ENCODE measurements around the gene EIF3B.
"Not testable (repeated sequence)": the region's sequence is repeated elsewhere in the genome, so short reads cannot be mapped to it uniquely, and the experiment has no call there.

Gene EIF3B

DNA sequence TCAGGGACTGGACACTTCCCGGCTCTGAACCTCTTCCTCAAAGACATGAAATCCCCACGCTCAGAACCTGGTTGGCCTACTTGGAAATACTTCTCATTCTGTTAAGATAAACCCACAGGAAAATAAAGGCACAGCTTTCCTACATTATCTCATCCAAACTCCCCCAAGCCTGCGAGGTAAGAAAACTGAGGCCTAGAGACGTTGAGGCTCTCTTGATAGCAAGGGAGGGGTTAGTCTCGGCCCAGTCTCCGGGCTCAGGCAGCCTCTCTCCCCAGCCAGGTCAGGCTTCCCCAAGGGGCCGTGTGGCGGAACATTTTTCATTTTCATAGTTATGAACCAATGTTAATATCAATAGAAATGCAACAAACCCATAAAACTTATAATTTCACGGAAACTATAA, 4.6 kb upstream of the EIF3B start:
- no peak for FAIRE-seq

DNA sequence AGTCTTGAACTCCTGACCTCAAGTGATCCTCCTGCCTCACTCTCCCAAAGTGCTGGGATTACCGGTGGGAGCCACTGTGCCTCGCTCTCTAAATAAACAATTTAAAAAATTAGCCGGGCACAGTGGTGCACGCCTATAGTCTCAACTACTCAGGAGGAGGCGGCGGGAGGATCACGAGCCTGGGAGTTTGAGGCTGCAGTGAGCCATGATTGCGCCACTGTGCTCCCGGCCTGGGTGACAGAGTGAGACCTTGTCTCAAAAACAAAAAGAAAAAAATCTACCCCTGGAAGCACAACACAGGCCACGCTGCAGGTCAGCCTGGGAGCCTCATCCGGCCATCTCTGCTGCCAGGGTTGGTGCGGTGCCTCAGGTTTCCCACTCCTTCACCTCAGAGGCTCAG, 3.8 kb upstream of the EIF3B start:
- no peak for FAIRE-seq

DNA sequence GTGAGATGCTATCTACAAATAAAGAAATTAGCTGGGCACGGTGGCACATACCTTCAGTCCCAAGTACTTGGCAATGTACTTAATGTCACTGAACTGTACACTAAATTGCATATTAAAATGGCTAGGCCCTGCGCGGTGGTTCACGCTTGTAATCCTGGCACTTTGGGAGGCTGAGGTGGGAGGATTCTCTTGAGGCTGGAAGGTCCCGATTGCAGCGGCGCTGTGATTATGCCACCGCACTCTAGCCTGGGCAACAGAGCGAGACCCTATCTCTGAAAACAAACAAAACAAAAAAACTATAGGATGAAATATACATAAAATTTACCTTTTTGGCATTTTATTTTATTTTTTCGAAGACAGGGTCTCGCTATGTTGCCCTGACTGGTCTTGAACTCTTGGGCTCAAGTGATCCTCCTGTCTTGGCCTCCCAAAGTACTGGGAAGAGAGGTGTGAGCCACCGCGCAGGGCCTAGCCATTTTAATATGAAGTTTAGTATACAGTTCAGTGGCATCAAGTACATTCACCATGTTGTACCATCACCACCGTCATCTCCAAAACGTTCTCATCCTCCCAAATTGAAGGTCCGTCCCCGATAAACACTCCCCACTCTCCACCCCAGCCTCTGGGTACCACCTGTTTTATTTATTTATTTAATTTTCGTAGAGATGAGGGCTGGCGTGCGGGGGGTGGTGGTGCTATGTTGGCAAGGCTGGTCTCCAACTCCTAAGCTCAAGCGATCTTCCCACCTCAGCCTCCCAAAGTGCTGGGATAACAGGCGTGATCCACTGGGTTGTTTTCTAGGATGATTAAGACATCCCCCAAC, 1.3 kb upstream of the EIF3B start:
- no peak for FAIRE-seq

DNA sequence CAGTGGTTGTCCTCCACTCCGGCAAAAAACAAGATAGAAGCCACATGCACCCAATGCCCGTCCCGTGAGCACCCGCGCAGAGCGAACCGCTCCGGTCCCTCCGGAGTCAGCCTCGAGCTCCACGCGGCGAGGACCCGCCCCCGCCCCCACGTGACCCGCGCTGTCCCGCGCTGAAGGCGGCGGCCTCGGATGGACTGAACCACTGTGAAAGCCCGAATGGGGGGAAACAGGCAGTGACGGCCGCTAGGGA, 766 bp upstream of the EIF3B start:
- FAIRE-seq, result no peak

DNA sequence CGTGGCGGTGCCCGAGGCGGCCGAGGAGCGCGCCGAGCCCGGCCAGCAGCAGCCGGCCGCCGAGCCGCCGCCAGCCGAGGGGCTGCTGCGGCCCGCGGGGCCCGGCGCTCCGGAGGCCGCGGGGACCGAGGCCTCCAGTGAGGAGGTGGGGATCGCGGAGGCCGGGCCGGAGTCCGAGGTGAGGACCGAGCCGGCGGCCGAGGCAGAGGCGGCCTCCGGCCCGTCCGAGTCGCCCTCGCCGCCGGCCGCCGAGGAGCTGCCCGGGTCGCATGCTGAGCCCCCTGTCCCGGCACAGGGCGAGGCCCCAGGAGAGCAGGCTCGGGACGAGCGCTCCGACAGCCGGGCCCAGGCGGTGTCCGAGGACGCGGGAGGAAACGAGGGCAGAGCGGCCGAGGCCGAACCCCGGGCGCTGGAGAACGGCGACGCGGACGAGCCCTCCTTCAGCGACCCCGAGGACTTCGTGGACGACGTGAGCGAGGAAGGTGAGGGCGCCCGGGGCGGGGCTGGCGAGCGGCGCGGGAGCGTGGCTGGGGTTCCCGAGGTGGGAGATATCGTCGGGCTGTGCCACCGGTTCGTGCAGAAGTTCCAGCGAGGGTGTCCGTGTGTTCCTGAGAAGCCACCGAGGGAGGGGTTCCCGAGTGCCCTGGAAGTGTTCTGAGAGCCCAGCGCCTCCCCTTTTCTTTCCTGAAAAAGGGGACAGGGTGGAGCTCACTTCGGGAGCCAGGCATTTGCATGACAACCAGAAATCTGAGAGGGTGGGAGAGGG, 495 bp downstream of the EIF3B start:
- FAIRE-seq, result no peak

DNA sequence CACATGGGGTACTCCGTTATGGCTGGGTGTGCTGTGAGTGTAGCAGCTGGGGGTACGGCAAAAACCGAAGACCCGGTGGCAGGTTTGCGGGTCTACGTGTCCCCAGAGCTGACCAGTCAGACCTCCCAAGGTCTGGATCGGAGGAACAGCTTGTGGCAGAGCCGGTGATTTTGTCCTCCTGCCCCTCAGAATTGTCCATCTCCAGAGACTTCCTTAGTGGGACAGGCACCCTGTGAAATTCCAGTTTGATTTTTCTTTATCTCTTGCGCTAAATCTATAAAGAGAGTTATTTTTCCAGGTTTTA, 1.0 kb downstream of the EIF3B start:
- no peak for FAIRE-seq

DNA sequence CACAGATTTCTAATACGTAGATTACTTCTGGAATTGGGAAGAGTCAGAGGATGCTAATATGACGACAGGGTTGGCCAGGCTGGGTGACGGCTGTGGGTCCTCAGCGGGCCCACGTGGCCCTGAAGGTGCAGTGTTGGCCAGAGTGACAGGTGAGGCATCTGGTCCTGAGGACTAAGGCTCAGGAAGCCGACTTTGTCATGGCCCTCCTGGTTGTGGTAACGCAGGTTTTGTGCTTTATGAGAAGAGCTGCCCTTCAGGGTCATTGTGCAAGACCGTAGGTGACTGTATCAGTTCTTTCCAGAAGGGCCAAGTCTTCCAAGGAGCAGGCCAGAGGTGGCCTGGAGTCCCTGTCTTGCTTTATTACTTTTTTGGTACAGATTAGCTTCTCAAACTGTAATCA, 2.5 kb downstream of the EIF3B start:
- FAIRE-seq, result no peak

DNA sequence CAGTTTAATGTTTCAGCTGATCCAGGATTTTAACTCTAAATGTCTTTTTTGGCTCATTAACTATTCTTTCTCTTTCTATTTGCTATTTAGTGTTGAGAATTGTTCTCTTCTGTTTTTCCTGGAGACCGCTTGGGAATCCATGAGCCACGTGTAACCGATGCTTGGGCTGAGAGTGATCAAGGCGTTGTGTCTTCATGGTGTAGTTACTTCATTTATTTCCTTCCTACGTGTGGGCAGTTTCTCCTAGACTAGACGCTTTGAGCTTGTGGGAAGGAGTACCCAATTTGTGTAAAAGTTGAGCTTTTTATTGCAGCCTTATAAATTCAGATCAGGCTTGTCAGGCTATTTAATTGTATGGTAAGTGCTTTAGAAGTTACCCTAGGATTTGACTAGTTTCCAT, 2.9 kb downstream of the EIF3B start:
- no peak for FAIRE-seq

DNA sequence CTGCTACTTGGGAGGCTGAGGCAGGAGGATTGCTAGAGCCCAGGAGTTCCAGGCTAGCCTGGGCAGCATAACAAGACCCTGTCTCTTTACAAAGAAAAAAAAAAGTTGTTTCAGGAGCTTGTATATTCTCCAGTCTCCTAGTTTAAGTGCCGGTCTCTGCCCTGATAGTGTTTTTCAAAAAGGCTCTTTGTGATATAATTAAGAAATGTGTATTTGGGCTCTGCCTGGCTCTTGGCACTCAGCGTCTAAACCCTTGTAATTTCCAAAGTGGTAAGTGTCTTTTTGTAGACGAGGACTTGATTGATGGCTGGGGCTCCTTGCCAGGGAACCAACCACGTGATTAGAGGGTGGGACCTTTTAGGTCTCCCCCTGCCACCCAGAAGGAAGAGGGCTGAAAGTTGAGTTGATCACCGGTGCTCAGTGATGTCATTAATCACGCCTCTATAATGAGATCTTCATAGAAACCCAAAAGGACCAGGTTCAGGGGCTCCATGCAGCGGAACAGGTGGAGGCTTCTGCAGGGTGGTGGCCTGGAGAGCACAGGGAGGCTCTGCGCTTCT, 4.4 kb downstream of the EIF3B start:
- no peak for FAIRE-seq

DNA sequence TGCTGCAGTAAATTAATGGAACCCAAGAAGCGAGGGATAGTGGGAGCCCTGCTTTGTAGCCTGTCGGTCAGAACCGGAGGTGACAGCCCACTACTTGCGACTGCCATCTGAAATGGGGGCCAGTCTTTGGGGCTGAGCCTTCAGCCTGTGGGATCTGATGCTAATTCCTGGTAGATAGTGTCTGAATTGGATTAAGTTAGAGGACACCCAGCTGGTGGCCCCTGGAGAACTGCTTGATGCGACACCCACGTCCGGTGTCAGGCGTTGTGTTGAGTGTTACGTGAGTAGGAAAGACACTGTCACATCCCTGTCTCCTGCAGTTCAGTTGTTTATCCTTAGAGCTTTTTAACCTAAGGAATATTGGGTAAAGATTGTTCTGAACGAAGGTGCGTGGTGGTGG, 5.0 kb downstream of the EIF3B start:
- FAIRE-seq, result no peak

DNA sequence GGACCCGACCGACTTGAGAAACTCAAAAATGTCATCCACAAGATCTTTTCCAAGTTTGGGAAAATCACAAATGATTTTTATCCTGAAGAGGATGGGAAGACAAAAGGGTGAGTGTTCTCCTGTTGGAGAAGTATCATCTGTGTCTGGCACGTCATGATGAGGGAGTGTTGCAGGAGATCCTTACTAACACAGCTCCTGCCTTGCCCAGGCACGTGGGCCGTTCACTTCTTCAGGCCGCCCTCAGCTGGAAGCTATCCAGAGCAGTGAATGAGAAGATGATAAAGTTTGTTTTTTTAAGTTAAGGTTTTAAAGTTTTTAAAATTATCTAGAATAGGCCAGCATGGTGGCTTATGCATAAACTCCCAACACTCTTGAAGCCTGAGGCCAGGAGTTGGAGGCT, 6.2 kb downstream of the EIF3B start:
- no peak for FAIRE-seq

DNA sequence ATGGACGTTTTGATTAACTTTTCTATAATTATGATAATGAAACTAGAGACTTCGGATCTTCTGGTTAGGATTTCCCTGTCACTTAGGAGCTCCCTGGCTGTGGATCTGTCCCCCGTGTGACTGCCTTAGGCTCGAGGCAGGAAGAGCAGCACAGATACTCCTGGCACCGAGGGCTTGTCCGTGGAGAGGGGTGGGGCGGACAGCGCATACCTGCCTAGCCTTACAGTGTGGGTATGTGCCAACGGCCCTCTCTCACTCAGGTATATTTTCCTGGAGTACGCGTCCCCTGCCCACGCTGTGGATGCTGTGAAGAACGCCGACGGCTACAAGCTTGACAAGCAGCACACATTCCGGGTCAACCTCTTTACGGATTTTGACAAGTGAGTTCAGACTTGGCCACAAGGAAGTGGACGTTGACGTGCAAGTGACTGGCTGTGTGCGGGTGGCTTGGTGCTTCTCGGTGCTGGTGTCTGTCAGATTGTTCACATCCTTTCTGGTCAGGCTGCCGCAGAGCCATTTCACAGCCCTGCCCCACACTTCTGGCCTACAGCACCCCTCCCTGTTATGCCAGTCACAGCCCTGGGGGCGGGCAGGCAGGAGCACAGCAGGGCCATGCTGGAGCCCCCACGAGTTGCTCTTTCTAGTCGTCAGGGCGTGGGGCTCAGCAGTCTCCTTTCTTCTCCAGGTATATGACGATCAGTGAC, 7.9 kb downstream of the EIF3B start:
- FAIRE-seq, result no peak

DNA sequence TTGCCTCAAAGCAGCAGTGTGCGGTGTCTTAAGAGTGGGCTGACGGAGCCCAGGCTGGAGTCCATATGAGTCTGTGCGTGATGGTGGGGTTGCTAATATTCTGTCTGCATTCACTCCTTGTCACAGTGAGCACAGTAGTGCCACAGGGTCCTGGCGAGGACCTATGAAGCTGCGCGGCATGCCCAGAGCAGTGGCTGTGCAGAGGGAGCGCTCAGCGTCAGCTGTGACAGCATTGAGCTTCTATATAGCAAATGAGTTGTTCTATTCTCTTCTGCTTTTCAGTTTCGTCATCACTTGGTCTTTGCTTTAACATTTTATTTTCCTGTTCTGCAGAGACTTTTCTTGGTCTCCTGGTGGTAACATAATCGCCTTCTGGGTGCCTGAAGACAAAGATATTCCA, 14.5 kb downstream of the EIF3B start:
- FAIRE-seq, result no peak

DNA sequence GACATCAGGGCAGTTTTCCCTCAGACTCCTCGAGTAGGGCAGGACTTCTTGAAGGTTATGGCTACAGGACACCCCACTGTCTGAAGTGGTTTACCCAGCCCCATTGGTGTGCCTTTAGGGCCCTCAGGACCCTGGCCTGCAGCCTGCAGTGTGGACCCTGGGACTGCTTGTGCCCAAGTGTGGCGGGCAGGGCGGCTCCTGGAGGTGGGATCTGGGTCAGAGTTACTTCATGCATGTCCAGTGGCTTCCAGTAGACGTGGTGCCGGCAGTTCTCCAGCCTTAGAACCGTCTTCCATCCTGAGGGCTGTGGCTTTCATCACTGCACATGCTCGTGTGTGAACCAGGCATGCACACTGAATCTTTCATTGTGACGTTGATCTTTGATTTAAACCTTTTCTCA, 16.7 kb downstream of the EIF3B start:
- FAIRE-seq, result no peak

DNA sequence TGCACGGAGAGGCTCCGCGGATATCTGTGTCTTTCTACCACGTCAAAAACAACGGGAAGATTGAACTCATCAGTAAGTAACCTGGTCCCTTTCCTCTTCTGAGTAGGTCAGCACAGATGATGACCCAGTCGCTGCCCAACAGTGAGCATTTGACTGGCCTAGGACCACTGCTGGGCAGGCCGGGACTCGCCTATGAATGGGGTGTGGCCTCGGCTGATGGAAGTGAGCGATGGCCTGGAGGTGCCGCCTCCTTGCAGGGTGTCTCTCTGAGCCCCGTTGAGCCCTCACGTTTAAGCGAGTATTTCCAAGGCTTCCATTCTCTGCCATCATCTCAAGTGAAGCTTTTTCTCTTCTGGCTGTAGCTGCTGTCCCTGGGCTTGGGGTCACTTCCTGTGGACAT, 18.1 kb downstream of the EIF3B start:
- no peak for FAIRE-seq

DNA sequence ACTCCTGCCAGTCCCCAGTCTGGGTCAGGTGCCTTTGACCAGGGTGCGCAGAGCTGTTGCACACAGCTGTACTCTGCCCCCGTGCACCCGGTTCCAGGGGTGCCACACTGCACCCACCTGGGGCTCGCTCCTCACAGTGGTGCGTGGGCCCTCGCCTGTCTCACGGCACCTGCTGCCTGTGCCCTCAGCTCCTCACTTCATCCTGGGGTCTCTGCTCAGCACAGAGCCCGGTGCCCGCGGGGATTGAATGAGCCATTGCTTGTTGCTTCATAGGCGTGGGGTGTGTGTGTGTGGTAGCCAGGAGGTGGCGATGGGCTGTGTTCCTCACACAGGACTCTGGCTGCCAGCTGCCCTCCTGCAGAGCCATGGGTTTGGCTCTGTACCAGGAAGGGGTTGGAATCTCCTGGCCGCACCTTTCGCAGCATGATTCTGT, 18.5 kb downstream of the EIF3B start:
- FAIRE-seq, result no peak

DNA sequence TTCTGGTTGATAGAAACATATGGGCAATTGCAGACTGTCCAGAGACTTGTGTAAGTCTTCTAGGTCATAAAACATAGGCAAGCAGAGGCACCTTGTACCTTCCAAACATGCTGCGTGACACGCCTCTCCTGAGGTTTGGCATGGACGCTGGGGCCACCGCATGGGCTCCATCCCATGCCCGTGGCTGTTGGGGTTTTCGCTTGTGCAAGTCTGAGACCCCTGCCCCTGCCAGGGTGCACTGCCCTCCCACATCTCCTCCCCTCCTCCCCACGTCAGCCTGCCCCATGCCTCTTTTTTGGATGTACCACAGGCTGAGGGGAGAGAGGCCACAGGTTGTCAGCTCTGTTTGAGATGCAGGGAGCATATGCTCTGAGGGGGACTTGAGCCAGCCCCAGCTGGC, 19.0 kb downstream of the EIF3B start:
- no peak for FAIRE-seq

DNA sequence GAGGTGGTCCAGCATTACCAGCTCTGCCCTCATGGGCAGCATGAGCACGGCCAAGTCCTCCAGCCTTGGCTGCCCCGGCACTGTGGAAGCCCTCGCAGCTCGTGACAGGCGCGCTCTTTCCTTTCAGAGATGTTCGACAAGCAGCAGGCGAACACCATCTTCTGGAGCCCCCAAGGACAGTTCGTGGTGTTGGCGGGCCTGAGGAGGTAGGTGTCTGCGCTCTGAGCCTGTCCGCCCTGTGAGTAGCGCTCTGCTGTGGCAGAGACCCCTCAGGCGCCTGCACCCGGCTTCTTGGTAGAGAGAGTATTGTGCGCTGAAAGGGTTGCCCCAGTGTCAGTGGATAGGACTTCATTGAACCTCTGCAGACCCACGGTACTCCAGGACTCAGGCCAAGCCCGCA, 19.8 kb downstream of the EIF3B start:
- no peak for FAIRE-seq

DNA sequence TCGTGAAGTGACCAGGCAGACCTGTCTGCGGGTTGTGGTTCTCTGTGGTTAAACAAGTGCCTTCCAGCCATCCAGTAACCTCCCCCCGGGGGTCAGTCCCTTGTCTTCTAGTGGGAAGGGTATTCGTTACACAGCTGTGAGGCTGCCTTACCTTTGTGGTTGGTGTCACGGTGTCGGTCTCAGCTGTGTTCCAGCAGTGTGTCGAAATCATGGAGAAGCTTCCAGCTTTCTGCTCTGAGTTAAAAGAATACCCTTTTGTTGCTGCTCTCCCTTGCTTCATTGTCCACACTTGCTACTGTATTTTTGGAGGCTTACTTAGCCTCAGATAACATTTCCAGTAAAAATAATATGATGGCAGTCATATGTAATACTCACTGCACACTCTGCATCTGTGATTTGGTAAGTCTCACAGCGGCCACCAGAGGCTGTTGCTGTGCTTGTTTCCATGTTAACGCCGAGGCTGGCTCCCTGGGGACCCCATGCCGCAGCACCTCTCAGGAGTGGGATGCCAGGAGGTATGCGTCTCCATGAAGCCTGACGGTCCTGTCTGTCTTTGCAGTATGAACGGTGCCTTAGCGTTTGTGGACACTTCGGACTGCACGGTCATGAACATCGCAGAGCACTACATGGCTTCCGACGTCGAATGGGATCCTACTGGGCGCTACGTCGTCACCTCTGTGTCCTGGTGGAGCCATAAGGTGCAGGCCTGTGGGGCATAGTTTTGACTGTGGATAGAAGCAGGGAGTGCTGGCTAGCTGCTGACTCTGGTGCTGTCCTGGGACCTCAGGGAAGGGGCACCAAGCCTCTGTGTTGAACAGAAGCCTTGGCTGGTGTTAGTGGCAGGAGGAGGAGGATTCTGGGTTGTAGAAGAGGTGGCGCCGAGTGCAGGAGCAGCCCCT, 20.5 kb downstream of the EIF3B start:
- FAIRE-seq, result no peak

DNA sequence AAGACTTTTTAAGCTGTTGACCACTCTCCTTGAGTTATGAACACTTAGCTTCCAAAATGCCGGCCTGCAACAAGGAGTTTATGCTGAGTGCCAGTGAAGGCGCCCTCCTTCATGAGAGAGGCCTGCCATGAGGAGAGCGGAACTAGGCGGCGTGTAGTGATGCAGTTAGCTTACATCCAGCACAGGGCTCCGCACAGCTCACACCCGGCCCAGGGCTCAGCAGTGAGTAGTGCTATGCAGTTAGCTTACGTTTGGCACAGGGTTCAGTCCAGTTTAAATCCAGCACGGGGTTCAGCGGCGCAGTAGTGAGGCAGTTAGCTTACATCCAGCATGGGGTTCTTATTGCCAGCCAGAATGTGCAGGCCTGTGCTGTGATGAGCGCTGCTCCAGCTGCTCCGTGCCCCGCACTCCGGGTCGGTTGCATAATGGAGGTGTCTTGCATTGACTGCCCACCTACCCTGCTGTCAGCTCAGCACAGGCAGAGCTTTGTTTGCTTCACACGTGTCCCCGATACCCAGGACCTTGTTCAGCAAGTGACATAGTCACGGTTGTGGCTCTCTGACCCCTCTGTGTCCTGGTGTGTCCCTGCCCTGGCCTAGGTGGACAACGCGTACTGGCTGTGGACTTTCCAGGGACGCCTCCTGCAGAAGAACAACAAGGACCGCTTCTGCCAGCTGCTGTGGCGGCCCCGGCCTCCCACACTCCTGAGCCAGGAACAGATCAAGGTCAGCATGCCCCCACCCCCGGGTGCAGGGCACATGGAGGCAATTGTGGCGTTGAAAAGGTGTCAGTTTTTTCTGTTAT, 21.9 kb downstream of the EIF3B start:
- FAIRE-seq, result no peak

DNA sequence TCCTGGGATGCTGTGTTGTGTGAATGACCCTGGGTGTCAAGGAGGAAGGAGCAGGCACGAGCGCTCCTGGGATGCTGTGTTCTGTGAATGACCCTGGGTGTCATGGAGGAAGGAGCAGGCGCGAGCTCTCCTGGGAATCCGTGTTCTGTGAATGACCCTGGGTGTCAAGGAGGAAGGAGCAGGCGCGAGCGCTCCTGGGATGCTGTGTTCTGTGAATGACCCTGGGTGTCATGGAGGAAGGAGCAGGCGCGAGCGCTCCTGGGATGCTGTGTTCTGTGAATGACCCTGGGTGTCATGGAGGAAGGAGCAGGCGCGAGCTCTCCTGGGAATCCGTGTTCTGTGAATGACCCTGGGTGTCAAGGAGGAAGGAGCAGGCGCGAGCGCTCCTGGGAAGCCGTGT, 22.9 kb downstream of the EIF3B start:
- not testable (repeated sequence) for FAIRE-seq

DNA sequence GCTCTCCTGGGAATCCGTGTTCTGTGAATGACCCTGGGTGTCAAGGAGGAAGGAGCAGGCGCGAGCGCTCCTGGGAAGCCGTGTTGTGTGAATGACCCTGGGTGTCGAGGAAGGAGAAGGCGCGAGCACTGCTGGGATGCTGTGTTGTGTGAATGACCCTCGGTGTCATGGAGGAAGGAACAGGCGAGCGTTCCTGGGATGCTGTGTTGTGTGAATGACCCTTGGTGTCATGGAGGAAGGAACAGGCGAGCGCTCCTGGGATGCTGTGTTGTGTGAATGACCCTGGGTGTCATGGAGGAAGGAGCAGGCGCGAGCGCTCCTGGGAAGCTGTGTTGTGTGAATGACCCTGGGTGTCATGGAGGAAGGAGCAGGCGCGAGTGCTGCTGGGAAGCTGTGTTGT, 23.5 kb downstream of the EIF3B start:
- FAIRE-seq, result not testable (repeated sequence)

All from islet of Langerhans (tissue), 1 donor.